Measurements from ENCODE around the gene TOM1L2.

- TF ChIP-seq CTCF (IDR thresholded peaks at IDR 0.05) = no peak
- no peak for TF ChIP-seq ZFX (IDR thresholded peaks at IDR 0.05; ENCODE audit: borderline replicate concordance)
These were observed 34.2 kb downstream of the TOM1L2 start for GRCh38 chr17:17937958-17938357.

Data from 22Rv1 (cell line).